Effector memory CD4-positive, alpha-beta T cell (primary cell): ENCODE measurements around the gene NME7.
"Not testable (repeated sequence)": the region's sequence is repeated elsewhere in the genome, so short reads cannot be mapped to it uniquely, and the experiment has no call there.

Experiments
- DNase-seq, 3 donors: peaks; one replicate each; pipeline ENCODE4 v3.0.0-alpha.2; 2020
- H3K27ac ChIP-seq: 2 replicates; pipeline ENCODE4 v1.7.0; 2013; ENCODE audit warnings: mild to moderate bottlenecking, low read length, moderate library complexity; ENCODE audit not compliant: insufficient read depth, poor library complexity, severe bottlenecking
- H3K27me3 ChIP-seq: replicated peaks from 2 replicates; pipeline ENCODE4 v1.7.0; 2013; ENCODE audit warnings: mild to moderate bottlenecking, low read length; ENCODE audit not compliant: insufficient read depth, control insufficient read depth, poor library complexity, severe bottlenecking
- H3K36me3 ChIP-seq: 2 replicates; pipeline ENCODE4 v1.7.0; 2013; ENCODE audit warnings: mild to moderate bottlenecking, low read length, moderate library complexity; ENCODE audit not compliant: control insufficient read depth, insufficient read depth
- H3K4me1 ChIP-seq: 2 replicates; pipeline ENCODE4 v1.7.0; 2013; ENCODE audit warnings: low read length, mild to moderate bottlenecking; ENCODE audit not compliant: control insufficient read depth, insufficient read depth, poor library complexity, severe bottlenecking
- H3K4me3 ChIP-seq: 2 replicates; pipeline ENCODE4 v1.7.0; 2013; ENCODE audit warnings: low read length, low read depth, mild to moderate bottlenecking; ENCODE audit not compliant: insufficient read depth, poor library complexity, severe bottlenecking
- H3K9me3 ChIP-seq: 2 replicates; pipeline ENCODE4 v1.7.0; 2013; ENCODE audit warnings: mild to moderate bottlenecking, low read length, moderate library complexity; ENCODE audit not compliant: control insufficient read depth

Gene NME7

GRCh38 chr1:169345511-169345910 is 22.1 kb downstream of the NME7 start:
- DNase-seq = no peak
- Histone ChIP-seq H3K27ac (no peak overlapping the region), H3K27me3 (no peaks in the 10 kb centered on the region), H3K4me1 (no peaks in the 10 kb centered on the region), H3K9me3 (no peaks in the 10 kb centered on the region), H3K4me3 (no peak overlapping the region), H3K36me3 (no peaks in the 10 kb centered on the region)

GRCh38 chr1:169342096-169342495 is 25.5 kb downstream of the NME7 start:
- DNase-seq, H3K36me3 ChIP-seq: not testable (repeated sequence)

GRCh38 chr1:169340882-169341281 is 26.7 kb downstream of the NME7 start:
- DNase-seq = no peak
- H3K27ac ChIP-seq = no peak overlapping the region
- H3K4me1 ChIP-seq = no peaks in the 10 kb centered on the region
- no peaks in the 10 kb centered on the region for H3K36me3 ChIP-seq
- no peak overlapping the region for H3K4me3 ChIP-seq
- no peaks in the 10 kb centered on the region for H3K27me3 ChIP-seq
- no peaks in the 10 kb centered on the region for H3K9me3 ChIP-seq

More at GRCh38 chr1:169342096-169342495, 25.5 kb downstream of the NME7 start:
- H3K4me3 ChIP-seq, H3K27me3 ChIP-seq, H3K4me1 ChIP-seq, H3K27ac ChIP-seq, H3K9me3 ChIP-seq: not testable (repeated sequence)

- no peak overlapping the region for H3K27ac ChIP-seq
- H3K4me1 ChIP-seq = no peaks in the 10 kb centered on the region
- no peaks in the 10 kb centered on the region for H3K27me3 ChIP-seq
- H3K4me3 ChIP-seq = no peak overlapping the region
- DNase-seq = no peak
- H3K36me3 ChIP-seq = no peaks in the 10 kb centered on the region
- H3K9me3 ChIP-seq = no peaks in the 10 kb centered on the region
These were observed 27.8 kb downstream of the NME7 start for GRCh38 chr1:169339773-169340172.

- no peak for DNase-seq
- no peak overlapping the region for H3K27ac ChIP-seq
- H3K9me3 ChIP-seq = no peaks in the 10 kb centered on the region
- H3K27me3 ChIP-seq = no peaks in the 10 kb centered on the region
- no peaks in the 10 kb centered on the region for H3K4me1 ChIP-seq
- H3K4me3 ChIP-seq = no peak overlapping the region
- H3K36me3 ChIP-seq = no peaks in the 10 kb centered on the region
These were observed 29.0 kb downstream of the NME7 start for GRCh38 chr1:169338617-169339016.

- not testable (repeated sequence) for H3K27me3 ChIP-seq, H3K36me3 ChIP-seq, H3K27ac ChIP-seq, H3K9me3 ChIP-seq, H3K4me3 ChIP-seq, H3K4me1 ChIP-seq, DNase-seq
These were observed 30.5 kb downstream of the NME7 start for GRCh38 chr1:169336947-169337715.

GRCh38 chr1:169334727-169335126 is 32.9 kb downstream of the NME7 start:
- H3K4me3 ChIP-seq, H3K27me3 ChIP-seq, H3K4me1 ChIP-seq, DNase-seq, H3K36me3 ChIP-seq, H3K27ac ChIP-seq, H3K9me3 ChIP-seq: not testable (repeated sequence)

GRCh38 chr1:169330927-169331326 is 36.7 kb downstream of the NME7 start:
- no peak overlapping the region for H3K4me3 ChIP-seq

GRCh38 chr1:169329383-169329782 is 38.2 kb downstream of the NME7 start:
- H3K9me3 ChIP-seq = no peaks in the 10 kb centered on the region

More at GRCh38 chr1:169330927-169331326, 36.7 kb downstream of the NME7 start:
- Histone ChIP-seq H3K4me1 (no peaks in the 10 kb centered on the region), H3K27me3 (no peaks in the 10 kb centered on the region), H3K27ac (no peak overlapping the region), H3K9me3 (no peaks in the 10 kb centered on the region), H3K36me3 (no peaks in the 10 kb centered on the region)
- no peak for DNase-seq

GRCh38 chr1:169327875-169328274 is 39.7 kb downstream of the NME7 start:
- Histone ChIP-seq H3K4me1 (no peaks in the 10 kb centered on the region), H3K4me3 (no peak overlapping the region), H3K27me3 (no peaks in the 10 kb centered on the region), H3K9me3 (no peaks in the 10 kb centered on the region), H3K36me3 (no peaks in the 10 kb centered on the region), H3K27ac (no peak overlapping the region)
- DNase-seq = no peak

More at GRCh38 chr1:169329383-169329782, 38.2 kb downstream of the NME7 start:
- Histone ChIP-seq H3K27ac (no peak overlapping the region), H3K36me3 (no peaks in the 10 kb centered on the region), H3K4me1 (no peaks in the 10 kb centered on the region), H3K4me3 (no peak overlapping the region), H3K27me3 (no peaks in the 10 kb centered on the region)
- DNase-seq = no peak
